Neural cell (in vitro differentiated cells): ENCODE data around the gene GUCY1A2.

Experiments used
- CTCF ChIP-seq: fragments of 450-650 bp; IDR thresholded peaks from 2 replicates; pipeline ENCODE4 v1.5.1; 2014; ENCODE audit warnings: antibody characterized with exemption, mild to moderate bottlenecking, moderate library complexity; ENCODE audit not compliant: poor library complexity, severe bottlenecking
- EP300 ChIP-seq: fragments of 450-650 bp; conservative IDR thresholded peaks from 2 replicates; pipeline ENCODE4 v1.6.1; 2014; ENCODE audit warnings: antibody characterized with exemption, mild to moderate bottlenecking, moderate library complexity; ENCODE audit not compliant: poor library complexity, severe bottlenecking
- EZH2 ChIP-seq: fragments of 200-600, 300-800 bp; shearing (Covaris generic), sonication (generic); IDR thresholded peaks from 2 replicates; pipeline ENCODE4 v1.6.1; 2014; ENCODE audit warnings: antibody characterized with exemption, low read length, borderline replicate concordance, mild to moderate bottlenecking; ENCODE audit not compliant: insufficient read depth, poor library complexity, severe bottlenecking
- MXI1 ChIP-seq: fragments of 450-650 bp; conservative IDR thresholded peaks from 2 replicates; pipeline ENCODE4 v1.6.1; 2014; ENCODE audit warnings: antibody characterized with exemption, mild to moderate bottlenecking; ENCODE audit not compliant: poor library complexity, severe bottlenecking
- POLR2AphosphoS5 ChIP-seq: IDR thresholded peaks from 2 replicates; pipeline ENCODE4 v1.6.1; 2012
- RAD21 ChIP-seq: fragments of 450-650 bp; conservative IDR thresholded peaks from 2 replicates; pipeline ENCODE4 v1.6.1; 2014; ENCODE audit warnings: antibody characterized with exemption, mild to moderate bottlenecking, moderate library complexity
- REST ChIP-seq: IDR thresholded peaks from 2 replicates; pipeline ENCODE4 v1.6.1; 2012; ENCODE audit warnings: borderline replicate concordance
- SMC3 ChIP-seq: fragments of 450-650 bp; conservative IDR thresholded peaks from 2 replicates; pipeline ENCODE4 v1.6.1; 2014; ENCODE audit warnings: antibody characterized with exemption, mild to moderate bottlenecking, moderate library complexity; ENCODE audit not compliant: poor library complexity

GRCh38 chr11:106694501-106694900 lies 323.8 kb downstream of the GUCY1A2 start:
- no peak for TF ChIP-seq CTCF
- no peak for TF ChIP-seq EZH2
- no peak for TF ChIP-seq RAD21
- no peak for TF ChIP-seq REST
- TF ChIP-seq POLR2AphosphoS5, result no peak
- TF ChIP-seq EP300, result no peak
- no peak for TF ChIP-seq SMC3
- no peak for TF ChIP-seq MXI1
